ENCODE data around the gene COL23A1.
"Not testable (repeated sequence)": the region's sequence is repeated elsewhere in the genome, so short reads cannot be mapped to it uniquely, and the experiment has no call there.

The COL23A1 gene

GRCh38 chr5:178232124-178232919 lies 357.9 kb downstream of the COL23A1 start, which contains the start of gene PHYKPL:
PHYKPL (minus strand) TSS chr5:178232802; CDS start chr5:178232550, 252 bp downstream.
- peak; percentile 64 to 70 for DNase-seq

DNA sequence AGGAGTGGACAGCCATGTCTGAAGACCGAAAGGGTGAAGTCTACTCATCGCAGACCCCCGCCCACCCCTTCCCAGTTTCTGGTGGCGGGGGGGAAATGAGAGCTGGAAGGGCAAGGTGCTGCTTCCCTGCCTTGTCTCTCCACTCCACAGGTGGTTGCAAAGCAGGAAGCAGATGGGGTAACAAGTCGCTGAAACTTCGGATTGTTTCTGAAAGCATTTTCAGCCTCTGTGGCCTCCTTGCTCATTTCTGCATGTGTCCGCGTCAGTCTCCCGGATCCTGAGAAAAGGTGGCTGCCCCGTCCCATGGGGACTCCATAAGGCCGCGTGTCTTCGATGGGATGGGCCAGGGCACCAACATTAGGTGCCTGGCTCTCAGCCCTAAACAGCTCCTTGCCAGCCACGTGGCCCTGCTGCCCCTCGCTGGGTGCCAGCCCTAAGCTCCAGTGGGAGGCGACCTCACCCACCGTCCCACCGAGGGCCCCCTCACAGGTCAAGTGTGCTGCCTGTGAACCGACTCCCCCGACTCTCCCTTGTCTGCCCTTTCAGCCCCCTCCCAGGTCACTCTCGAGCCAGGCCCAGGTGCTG lies 358.6 kb downstream of the COL23A1 start:
- DNase-seq: no peak

GRCh38 chr5:178230879-178231538 lies 359.2 kb downstream of the COL23A1 start:
- DNase-seq: no peak

DNA sequence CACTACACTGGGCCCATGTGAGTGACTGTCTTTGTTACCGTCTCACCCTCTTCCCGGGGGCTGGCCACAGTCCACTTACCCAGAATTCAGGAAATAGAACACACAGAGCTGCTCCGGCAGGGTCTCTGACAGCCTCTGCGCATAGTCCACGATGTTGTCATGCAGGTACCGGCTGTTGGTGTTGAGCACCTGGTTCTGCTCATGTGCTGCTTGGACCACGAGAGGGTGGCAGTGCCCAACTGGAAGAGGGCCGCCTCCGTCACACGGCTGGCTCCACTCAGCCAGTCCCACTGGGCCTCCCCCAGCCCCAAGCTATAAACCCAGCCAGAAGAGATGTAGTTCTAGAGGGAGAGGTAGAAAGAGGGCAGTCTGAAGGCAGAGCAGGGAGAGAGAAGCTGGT lies 360.3 kb downstream of the COL23A1 start:
- DNase-seq: no peak

DNA sequence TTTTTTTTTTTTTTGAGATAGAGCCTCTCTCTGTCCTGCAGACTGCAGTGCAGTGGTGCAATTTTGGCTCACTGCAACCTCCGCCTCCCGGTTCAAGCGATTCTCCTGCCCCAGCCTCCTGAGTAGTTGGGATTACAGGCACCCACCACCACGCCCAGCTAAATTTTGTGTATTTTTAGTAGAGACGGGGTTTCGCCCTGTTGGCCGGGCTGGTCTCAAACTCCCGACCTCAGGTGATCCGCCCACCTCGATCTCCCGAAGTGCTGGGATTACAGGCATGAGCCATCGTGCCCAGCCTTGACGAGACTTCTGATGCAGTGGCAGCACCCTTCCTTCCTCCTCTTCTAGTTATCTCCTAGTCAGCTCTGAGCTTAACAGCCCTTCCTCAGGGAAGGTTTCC lies 361.1 kb downstream of the COL23A1 start:
- DNase-seq: not testable (repeated sequence)

DNA sequence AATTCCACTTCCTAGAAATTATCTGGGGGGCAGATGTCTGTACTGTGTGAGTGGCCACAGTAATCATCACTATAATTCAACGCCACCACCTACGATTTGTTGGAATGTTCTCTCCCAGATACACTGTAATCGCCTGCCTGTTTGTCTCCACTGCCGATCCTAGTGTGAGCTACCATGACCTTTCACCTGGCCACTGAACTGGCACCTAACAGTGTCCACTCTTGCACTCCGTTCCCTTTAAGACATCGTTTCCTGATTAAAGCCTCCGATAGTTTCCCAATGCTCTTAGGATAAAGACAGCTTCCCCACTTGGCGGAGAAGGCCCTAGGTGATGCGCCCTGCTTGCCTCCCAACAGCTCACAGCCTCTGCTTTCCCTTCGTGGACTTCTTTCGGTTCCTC lies 361.6 kb downstream of the COL23A1 start:
- DNase-seq: no peak

GRCh38 chr5:178227929-178228328 lies 362.3 kb downstream of the COL23A1 start:
- DNase-seq: no peak

DNA sequence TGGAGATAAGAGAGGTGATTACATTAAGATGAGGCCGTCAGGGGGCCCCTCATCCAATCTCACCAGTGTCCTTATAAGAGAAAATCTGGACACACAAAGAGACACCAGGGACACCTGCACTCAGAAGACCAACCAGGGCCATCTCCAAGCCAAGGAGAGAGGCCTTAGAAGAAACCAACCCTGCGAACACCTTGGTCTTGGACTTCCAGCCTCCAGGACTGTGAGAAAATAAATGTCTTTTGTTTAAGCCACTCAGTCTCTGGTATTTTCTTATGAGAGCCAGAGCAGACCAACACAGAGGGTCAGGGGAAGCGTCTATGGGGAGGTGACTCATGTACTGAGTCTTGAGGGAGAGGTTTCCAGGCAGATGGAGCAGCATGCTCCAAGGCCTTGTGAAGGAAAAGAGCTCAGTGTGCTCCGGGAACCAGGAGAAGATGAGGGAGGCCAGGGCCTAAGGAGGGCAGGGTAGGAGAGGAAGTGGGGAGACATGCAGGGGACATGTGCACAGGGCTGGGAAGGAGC lies 363.0 kb downstream of the COL23A1 start:
- DNase-seq: no peak

- DNase-seq: no peak
Measured at GRCh38 chr5:178225174-178225573, 365.0 kb downstream of the COL23A1 start.

- no peak for DNase-seq
Measured at GRCh38 chr5:178224403-178224802, 365.8 kb downstream of the COL23A1 start.

DNA sequence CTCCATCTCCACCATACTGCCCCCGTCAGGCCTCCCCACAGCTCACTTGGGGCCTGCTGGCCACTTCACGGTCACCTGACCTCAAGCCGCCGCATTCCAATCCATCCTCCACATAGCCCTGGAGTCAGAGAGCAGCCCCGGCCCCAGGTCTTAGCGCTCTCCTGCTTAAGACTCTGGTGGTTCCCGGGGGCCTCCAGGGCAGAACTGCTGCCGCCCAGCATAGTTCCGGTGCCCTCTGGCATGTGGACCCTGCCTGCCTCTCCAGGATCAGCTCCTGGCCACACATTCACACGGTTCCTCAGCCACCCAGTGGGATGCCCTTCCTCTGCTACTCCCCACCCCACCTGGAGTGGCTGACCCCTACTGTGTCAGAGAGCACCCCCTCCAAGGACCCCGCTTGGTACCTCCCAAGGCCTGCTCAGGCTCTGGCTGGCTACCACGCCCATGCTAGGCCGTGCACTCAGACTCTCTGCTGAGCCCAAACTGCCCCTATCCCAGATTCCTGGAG lies 366.3 kb downstream of the COL23A1 start:
- DNase-seq: no peak

DNA sequence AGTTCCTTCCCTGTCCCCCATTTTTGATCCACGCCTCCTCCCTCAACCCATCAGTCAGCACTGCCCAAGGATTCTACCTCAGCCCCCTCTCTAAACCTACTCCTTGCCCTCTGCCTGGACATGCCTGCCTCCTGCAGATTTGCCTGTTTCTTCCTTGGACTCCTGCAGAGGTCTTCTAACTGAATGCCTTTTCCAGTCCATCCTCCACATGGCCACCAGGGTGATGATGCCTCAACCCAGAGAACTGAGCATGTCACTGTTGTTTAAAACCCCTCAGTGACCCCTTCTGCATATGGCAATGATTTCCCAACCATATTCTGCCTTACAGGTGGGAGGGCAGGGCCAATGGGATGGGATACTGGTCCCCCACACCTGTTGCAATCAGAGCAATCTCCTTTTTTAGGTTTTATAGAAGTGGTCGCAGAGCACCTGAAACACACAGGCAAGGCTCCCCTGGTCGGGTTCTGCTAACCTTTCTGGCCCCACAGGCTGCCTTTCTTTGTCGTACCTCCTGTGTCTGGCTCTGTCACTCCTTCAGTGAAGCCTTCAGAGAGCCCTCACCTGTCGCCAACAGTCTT lies 366.9 kb downstream of the COL23A1 start:
- no peak for DNase-seq

GRCh38 chr5:178222292-178222691 lies 367.9 kb downstream of the COL23A1 start:
- DNase-seq: no peak

- no peak for DNase-seq
Measured at GRCh38 chr5:178221853-178222252, 368.3 kb downstream of the COL23A1 start.

DNA sequence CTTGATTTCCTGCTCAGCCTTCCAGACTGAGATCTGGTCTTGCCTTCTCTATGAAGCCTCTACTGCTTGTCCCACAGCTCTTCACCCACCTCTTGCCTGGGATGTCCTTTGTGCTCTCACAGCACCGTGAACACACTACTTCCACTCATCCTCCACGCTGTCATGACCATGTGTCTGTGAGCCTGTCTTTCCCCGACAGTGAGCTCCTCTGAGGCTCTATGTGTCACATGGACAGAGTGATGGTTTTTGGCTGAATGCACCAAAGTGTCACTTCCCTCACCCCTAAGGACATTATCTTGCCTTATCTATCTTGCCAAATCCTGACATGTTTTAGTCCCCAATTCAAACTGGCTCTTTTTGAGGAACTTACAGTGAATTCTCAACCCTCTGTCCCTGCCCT lies 368.9 kb downstream of the COL23A1 start:
- no peak for DNase-seq

DNA sequence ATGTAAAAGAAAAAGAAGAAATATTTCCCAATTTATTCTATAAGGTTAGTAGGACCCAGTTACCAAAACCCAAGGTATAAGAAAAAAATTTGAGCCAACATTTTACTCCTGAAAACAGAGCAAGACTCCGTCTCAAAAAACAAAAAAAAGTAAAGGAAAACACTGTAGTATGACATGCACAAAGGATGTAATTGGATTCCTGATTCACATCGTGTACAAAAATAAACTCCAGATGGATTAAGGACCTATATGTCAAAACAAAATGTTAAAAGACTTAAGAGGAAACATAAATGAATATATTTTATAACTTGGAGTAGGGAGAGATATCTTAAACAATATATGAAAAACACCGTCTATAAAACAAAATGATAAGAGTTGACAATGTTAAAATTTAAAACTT lies 371.4 kb downstream of the COL23A1 start:
- no peak for DNase-seq

DNA sequence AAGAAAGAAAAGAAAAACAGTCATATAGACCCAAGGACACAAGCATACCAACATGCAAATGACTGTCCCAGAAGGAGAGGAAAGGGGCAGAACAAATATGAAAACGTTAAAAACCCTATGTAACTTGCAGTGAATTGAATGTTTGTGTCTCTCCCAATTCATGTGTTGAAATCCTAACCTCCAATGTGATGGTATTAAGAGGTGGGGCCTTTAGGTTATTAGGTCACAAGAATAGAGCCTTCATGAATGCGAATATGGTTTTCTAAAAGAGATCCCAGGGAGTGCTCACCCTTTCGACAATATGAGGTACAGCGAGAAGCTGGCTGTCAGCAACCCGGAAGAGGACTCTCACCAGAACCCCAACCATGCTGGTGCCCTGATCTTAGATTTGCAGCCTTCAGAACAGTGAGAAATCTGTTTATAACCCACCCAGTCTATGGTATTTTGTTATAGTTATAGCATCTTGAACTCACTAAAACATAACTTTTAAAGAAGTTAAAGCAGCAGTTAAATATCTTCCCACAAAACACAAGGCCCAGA lies 371.9 kb downstream of the COL23A1 start:
- DNase-seq: no peak

- DNase-seq: no peak
Measured at GRCh38 chr5:178216779-178217178, 373.4 kb downstream of the COL23A1 start.

DNA sequence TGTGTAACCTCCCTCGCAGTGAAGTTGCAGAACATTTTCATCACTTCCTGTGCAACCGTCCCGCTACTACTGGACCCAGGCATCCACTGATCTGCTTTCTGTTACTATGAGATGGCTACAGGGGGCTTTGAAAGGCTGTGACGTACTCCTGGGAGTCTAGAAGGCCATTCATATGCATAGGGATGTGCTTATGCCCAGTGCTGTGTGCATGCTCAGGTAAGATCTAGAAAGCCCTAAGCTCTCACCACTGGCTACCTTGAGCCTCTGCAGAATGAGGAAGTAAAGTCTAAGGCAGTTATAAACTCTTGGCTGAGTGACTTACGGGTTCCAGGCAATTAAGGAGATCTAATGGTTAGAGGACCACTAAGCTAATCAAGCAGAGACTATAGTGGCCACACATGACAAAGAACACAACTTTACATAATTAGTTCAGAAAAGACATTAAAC lies 374.1 kb downstream of the COL23A1 start:
- DNase-seq: no peak

DNA sequence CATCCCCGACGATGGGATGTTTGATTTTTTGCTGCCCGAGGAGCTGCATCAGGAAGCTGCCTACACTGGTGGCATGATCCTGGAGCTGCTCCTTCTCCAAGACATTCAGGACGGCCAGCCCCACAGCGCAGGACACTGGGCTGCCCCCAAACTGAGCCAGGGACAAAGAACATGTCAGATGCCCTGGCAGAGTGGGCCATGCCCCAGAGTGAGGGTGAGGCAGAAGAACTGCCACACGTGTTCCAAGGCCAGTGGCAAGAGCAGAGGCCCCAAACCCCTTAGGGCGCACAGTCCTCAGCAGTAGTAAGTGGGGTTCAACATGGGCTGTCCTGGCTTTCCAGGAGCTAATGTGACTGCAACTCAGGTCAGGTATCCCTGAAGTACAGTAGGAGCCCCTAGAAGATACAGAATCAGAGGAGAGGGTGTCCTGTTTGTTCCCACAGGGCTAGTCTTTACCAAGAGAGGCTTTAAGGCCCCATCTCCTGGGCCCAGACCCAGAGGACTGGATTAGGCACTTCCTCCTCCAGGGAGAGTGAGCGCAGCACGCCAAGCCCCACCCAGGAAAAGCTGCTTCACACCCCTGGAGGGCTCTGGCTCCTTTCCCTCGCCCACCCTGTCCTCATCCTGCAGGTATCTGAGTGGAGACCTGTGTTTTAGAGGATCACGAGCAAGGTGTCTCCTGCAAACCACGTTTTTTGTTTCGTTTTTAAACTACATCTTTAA lies 374.8 kb downstream of the COL23A1 start:
- DNase-seq: no peak

DNA sequence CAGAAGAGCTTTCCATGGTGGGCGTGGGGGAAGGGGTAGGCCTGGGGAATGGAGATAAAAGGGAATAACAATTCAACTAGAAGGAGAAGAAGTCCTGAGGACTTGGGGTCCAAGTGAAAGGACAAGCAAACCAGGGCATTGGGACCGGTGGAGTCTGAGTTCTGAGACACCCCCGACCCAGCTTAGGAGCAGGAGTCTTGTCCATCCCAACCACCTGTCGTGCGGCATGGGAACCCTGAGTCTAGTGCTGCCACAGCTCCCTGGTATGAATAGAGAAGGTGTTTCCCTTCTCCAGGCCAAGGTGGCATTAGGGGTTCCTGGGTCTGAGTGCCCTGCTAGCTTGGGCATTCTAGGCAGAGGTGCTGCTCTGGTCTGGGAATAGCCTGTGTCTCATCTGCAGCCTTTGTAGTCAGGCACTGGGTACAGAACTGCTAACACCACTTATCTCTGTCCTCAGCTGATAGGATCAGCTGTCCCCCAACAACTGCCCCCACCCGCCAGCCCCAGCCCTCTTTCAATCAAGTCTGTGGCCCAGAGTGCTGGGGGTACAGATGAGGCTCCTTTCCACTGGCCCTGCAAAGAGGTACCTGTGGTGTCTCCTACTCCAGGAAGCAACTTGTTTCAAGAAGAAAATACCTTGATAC lies 375.9 kb downstream of the COL23A1 start:
- no peak for DNase-seq

GRCh38 chr5:178213748-178214151 lies 376.4 kb downstream of the COL23A1 start:
- no peak for DNase-seq
